Nephron progenitor cell (in vitro differentiated cells): ENCODE results near the gene BPIFB2.
A peak's percentile ranks its signal among the peaks of the same experiment; 100 is the strongest.

Experiments
- DNase-seq: peaks from one replicate; pipeline ENCODE4 v3.0.0; 2021
- H3K27ac Mint-ChIP-seq: 2 replicates; pipeline ENCODE4 v1.8.0; 2021; ENCODE audit warnings: mild to moderate bottlenecking, moderate library complexity, mixed read lengths
- H3K27me3 Mint-ChIP-seq: 2 replicates; pipeline ENCODE4 v1.8.0; 2021; ENCODE audit warnings: mild to moderate bottlenecking, low read depth, mixed read lengths; ENCODE audit not compliant: poor library complexity
- H3K36me3 Mint-ChIP-seq: 2 replicates; pipeline ENCODE4 v1.8.0; 2021; ENCODE audit warnings: low read depth, mixed read lengths
- H3K4me1 Mint-ChIP-seq: 2 replicates; pipeline ENCODE4 v1.8.0; 2021; ENCODE audit warnings: mixed read lengths
- H3K4me3 Mint-ChIP-seq: 2 replicates; pipeline ENCODE4 v1.8.0; 2021; ENCODE audit warnings: mild to moderate bottlenecking, moderate library complexity, mixed read lengths
- H3K9me3 Mint-ChIP-seq: 2 replicates; pipeline ENCODE4 v1.8.0; 2021; ENCODE audit warnings: mild to moderate bottlenecking, moderate library complexity, mixed read lengths
- TF ChIP-seq, protein P1 (sequence below): fragments of 200-600 bp; sonication (generic); IDR thresholded peaks from 2 replicates; pipeline ENCODE4 v1.5.0; 2021; ENCODE audit warnings: antibody characterized with exemption

BPIFB2 gene

DNA sequence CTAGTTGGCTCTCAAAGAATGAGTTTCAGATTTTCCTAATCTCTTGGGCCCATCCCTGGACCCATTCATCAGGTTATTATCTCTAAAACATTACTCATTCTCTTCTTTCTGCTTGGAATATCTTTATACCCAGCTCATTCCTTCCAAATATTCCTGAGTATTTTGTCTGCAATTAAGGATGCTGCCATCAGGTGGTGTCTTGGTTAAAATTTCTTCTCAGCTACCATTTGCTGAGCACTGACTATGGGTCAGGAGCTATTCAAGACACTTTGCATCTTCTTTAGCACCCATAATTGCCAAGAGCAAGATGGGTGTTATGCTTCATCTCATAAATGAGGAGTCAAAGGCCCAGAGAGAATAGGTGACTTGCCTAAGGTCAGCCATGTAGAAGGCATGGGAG, 11.7 kb upstream of the BPIFB2 start:
- Mint-ChIP-seq H3K9me3 (peaks cover 16% of the 10 kb centered on the region), H3K4me1 (no peaks in the 10 kb centered on the region), H3K27ac (no peak overlapping the region), H3K27me3 (peaks cover 15% of the 10 kb centered on the region), H3K36me3 (no peaks in the 10 kb centered on the region), H3K4me3 (no peak overlapping the region)
- DNase-seq: no peak
- TF ChIP-seq, protein P1, sequence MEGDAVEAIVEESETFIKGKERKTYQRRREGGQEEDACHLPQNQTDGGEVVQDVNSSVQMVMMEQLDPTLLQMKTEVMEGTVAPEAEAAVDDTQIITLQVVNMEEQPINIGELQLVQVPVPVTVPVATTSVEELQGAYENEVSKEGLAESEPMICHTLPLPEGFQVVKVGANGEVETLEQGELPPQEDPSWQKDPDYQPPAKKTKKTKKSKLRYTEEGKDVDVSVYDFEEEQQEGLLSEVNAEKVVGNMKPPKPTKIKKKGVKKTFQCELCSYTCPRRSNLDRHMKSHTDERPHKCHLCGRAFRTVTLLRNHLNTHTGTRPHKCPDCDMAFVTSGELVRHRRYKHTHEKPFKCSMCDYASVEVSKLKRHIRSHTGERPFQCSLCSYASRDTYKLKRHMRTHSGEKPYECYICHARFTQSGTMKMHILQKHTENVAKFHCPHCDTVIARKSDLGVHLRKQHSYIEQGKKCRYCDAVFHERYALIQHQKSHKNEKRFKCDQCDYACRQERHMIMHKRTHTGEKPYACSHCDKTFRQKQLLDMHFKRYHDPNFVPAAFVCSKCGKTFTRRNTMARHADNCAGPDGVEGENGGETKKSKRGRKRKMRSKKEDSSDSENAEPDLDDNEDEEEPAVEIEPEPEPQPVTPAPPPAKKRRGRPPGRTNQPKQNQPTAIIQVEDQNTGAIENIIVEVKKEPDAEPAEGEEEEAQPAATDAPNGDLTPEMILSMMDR: peak; percentile 6

GRCh38 chr20:32997431-32997830, 10.1 kb upstream of the BPIFB2 start:
- H3K36me3 Mint-ChIP-seq: no peaks in the 10 kb centered on the region
- TF ChIP-seq, protein P1: no peak
- H3K27ac Mint-ChIP-seq: no peak overlapping the region
- peaks cover 19% of the 10 kb centered on the region for H3K27me3 Mint-ChIP-seq
- H3K4me1 Mint-ChIP-seq: no peaks in the 10 kb centered on the region
- peaks cover 16% of the 10 kb centered on the region for H3K9me3 Mint-ChIP-seq
- no peak overlapping the region for H3K4me3 Mint-ChIP-seq
- no peak for DNase-seq

DNA sequence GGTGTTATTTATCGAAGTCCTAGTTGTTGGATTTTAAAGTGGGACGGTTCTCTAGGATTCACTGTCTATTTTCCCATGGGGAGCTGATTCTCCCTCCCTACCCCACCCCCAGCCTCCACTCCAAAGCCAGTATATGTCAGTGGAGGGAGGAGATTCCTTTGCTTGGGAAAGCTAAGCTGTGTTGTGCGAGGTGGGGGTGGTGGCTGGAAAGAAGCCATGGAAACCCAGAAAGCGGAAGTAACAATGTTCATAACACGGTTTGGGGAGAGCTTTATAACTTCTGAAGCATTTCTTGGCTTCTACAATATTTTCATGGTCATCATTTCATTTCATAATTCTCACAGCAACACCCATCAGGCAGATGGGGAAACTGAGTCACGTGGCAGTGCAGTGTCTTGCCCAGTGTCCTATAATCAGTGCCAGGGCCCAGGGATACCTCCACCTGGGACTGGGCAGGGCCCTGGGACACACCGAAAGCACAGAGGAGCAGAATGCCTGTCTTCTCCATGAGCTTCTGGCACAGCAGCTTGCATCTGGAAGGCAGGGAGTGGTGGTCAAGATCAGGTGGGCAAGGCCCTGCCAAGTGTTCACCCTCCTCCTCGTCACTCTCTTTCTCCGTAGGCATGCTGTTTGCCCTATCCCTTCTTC, 7.8 kb upstream of the BPIFB2 start:
- Mint-ChIP-seq H3K9me3 (peaks cover 9% of the 10 kb centered on the region), H3K4me3 (no peak overlapping the region), H3K27ac (no peak overlapping the region), H3K27me3 (peaks cover 15% of the 10 kb centered on the region), H3K4me1 (no peaks in the 10 kb centered on the region), H3K36me3 (no peaks in the 10 kb centered on the region)
- TF ChIP-seq, protein P1: no peak
- no peak for DNase-seq

- Mint-ChIP-seq H3K4me1 (no peaks in the 10 kb centered on the region), H3K27me3 (peaks cover 13% of the 10 kb centered on the region), H3K27ac (no peak overlapping the region), H3K4me3 (no peak overlapping the region), H3K36me3 (no peaks in the 10 kb centered on the region), H3K9me3 (peaks cover 5% of the 10 kb centered on the region)
- TF ChIP-seq, protein P1: no peak
- DNase-seq: no peak
Measured at GRCh38 chr20:33000802-33001466, 6.6 kb upstream of the BPIFB2 start.

GRCh38 chr20:33002087-33002808, 5.3 kb upstream of the BPIFB2 start:
- Mint-ChIP-seq H3K9me3 (peaks cover 5% of the 10 kb centered on the region), H3K4me1 (peaks cover 5% of the 10 kb centered on the region), H3K4me3 (no peak overlapping the region), H3K27me3 (peaks cover 13% of the 10 kb centered on the region), H3K36me3 (no peaks in the 10 kb centered on the region), H3K27ac (no peak overlapping the region)
- no peak for DNase-seq
- TF ChIP-seq, protein P1: no peak
